Kidney (tissue), 14 donors: ENCODE results near the gene SUGCT. TPM values are rescaled to one million over a fixed set of nuclear protein-coding genes. Genes with fewer than 3 reads are reported as not detected.

ENCODE experiments used
- DNase-seq, 5 donors: peaks; one replicate each; pipeline ENCODE4 v3.0.0-alpha.2; 2013 to 2020
- FAIRE-seq: peaks from 2 replicates; lab custom pipeline; 2012; peaks lifted over from hg19 to GRCh38; lab: Jason Lieb, UNC
- H3K27ac ChIP-seq, 2 donors: one replicate each; pipeline ENCODE4 v1.7.0; 2013; ENCODE audit warnings: low read depth in 2 of 2, low read length in 2 of 2, inconsistent platforms in 1 of 2
- H3K27me3 ChIP-seq: one replicate; pipeline ENCODE4 v1.7.1; 2013; ENCODE audit warnings: low read length, inconsistent platforms; ENCODE audit not compliant: control insufficient read depth, insufficient read depth
- H3K36me3 ChIP-seq, 3 donors: one replicate each; pipeline versions ENCODE4 v1.7.0 to v1.7.1; 2013; ENCODE audit warnings: low read length in 3 of 3, control low read depth in 1 of 3, inconsistent platforms in 1 of 3; ENCODE audit not compliant: insufficient read depth in 3 of 3, control insufficient read depth in 2 of 3
- H3K4me1 ChIP-seq, 3 donors: one replicate each; pipeline versions ENCODE4 v1.7.0 to v1.7.1; 2013; ENCODE audit warnings: low read length in 3 of 3, inconsistent platforms in 1 of 3, low read depth in 1 of 3; ENCODE audit not compliant: control insufficient read depth in 2 of 3, insufficient read depth in 2 of 3
- H3K4me3 ChIP-seq, 3 donors: one replicate each; pipeline versions ENCODE4 v1.7.0 to v1.8.1; 2013; ENCODE audit warnings: low read length in 3 of 3, control low read depth in 1 of 3, inconsistent platforms in 1 of 3
- H3K9ac ChIP-seq, 3 donors: one replicate each; pipeline versions ENCODE4 v1.7.0 to v1.7.1; 2013; ENCODE audit warnings: low read length in 3 of 3, control low read depth in 1 of 3, inconsistent platforms in 1 of 3
- H3K9me3 ChIP-seq, 3 donors: one replicate each; pipeline versions ENCODE4 v1.7.0 to v1.7.1; 2013; ENCODE audit warnings: low read length in 3 of 3, control low read depth in 1 of 3, inconsistent platforms in 1 of 3; ENCODE audit not compliant: control insufficient read depth in 2 of 3, insufficient read depth in 1 of 3
- CTCF ChIP-seq: IDR thresholded peaks from 3 replicates; pipeline ENCODE4 v1.5.1; 2012; ENCODE audit warnings: mild to moderate bottlenecking, moderate library complexity, borderline replicate concordance; ENCODE audit not compliant: insufficient read depth; ENCODE audit errors: extremely low read depth
- intact Hi-C: fragments of 100-400 bp; cut with DNase I; formaldehyde crosslinking; loops from one replicate; pipeline ENCODE4 v1.11.1; 2022
- polyA plus RNA-seq: library from polyadenylated mRNA; stranded (reverse); fragments of 350-450 nt; fragmentation: Illumina TruSeq; extraction: RNeasy Lipid Tissue Mini Kit (QIAGEN cat#74804); gene quantifications from one replicate; pipeline ENCODE4 v1.2.3, GENCODE V29; 2014; ENCODE audit warnings: low read depth, low replicate concordance; ENCODE audit not compliant: insufficient read depth
- total RNA-seq: library from RNA; stranded (reverse); fragmentation: NEBNext Ultra II Directional; extraction: Animal tissue kit (Norgen Biotek cat#: 25700); gene quantifications from one replicate; pipeline ENCODE4 v1.2.1, GENCODE V29; 2021
- donor health status: control.
- donor health status: control.
- donor health status: control.
- donor health status: control.
- donor health status: control.
- donor health status: DM: yes; HTN: yes; CAD: no.
- donor health status: Normal renal cell carcinoma (clear cell type).

Gene SUGCT
- total and polyA plus RNA-seq, 2 donors from 2014 or later: 7.6 to 45.1 TPM

DNA sequence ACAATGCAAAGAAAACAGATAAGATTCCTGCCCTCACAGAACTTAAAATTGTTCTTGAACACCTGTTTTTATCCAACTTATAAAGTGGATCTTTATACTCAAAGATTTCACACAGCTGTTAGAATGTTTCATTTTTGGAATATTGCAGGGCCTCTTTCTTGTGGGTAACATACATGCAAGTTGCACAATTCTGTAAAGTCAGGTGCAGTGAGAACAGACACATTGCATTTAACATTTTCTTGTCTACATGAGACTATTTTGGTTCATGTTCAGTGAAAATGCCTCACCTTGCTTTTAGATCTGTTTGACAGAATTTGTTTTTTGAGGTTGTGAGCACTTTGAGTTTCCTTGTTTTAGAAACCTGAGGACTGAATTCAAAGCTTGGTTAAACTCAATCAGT, 707.8 kb downstream of the SUGCT start:
- Histone ChIP-seq H3K27me3 (no peaks in the 10 kb centered on the region), H3K9ac (no peak overlapping the region), H3K4me1 (no peaks in the 10 kb centered on the region), H3K4me3 (no peak overlapping the region), H3K9me3 (no peaks in the 10 kb centered on the region), H3K36me3 (no peaks in the 10 kb centered on the region), H3K27ac (no peak overlapping the region)
- DNase-seq: no peak
- no peak for TF ChIP-seq CTCF
- intact Hi-C loops: no loop called here
- FAIRE-seq: no peak

GRCh38 chr7:40843338-40843985, 708.7 kb downstream of the SUGCT start:
- Histone ChIP-seq H3K27me3 (no peaks in the 10 kb centered on the region), H3K9ac (no peak overlapping the region), H3K4me3 (no peak overlapping the region), H3K4me1 (no peaks in the 10 kb centered on the region), H3K27ac (no peak overlapping the region), H3K9me3 (no peaks in the 10 kb centered on the region), H3K36me3 (no peaks in the 10 kb centered on the region)
- TF ChIP-seq CTCF: no peak
- no peak for DNase-seq
- intact Hi-C loops: no loop called here
- no peak for FAIRE-seq

- TF ChIP-seq CTCF: no peak
- Histone ChIP-seq H3K27me3 (no peaks in the 10 kb centered on the region), H3K27ac (no peak overlapping the region), H3K4me1 (no peaks in the 10 kb centered on the region), H3K9me3 (no peaks in the 10 kb centered on the region), H3K4me3 (no peak overlapping the region), H3K9ac (no peak overlapping the region), H3K36me3 (no peaks in the 10 kb centered on the region)
- peak in 2 of 5 donors; percentile 22 to 23 for DNase-seq
- FAIRE-seq: no peak
- intact Hi-C loops: no loop called here
These were observed 711.1 kb downstream of the SUGCT start for GRCh38 chr7:40845943-40846342.

DNA sequence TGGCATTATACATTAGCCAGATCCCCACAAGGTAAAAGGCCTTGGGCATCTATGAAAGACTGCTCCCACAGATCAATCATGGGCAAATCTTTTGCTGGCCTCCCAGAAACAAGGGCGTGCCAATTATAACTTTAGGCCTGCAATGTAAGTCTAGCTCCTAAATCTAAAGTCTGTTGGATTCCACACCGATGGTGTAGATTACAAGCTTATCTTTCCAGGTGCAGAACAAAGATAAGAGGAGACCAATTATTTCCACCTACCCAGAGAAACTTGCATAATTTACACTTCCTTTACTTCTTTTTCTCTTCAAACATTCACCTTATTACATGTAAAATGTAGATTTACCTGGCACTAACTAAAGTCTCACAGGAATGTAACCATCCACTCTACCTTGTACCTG, 713.1 kb downstream of the SUGCT start:
- no peak overlapping the region for H3K27ac ChIP-seq
- no peaks in the 10 kb centered on the region for H3K4me1 ChIP-seq
- no peaks in the 10 kb centered on the region for H3K36me3 ChIP-seq
- H3K27me3 ChIP-seq: no peaks in the 10 kb centered on the region
- no peak for TF ChIP-seq CTCF
- DNase-seq (no peak), FAIRE-seq (no peak)
- no peaks in the 10 kb centered on the region for H3K9me3 ChIP-seq
- H3K4me3 ChIP-seq: no peak overlapping the region
- intact Hi-C loops: no loop called here
- no peak overlapping the region for H3K9ac ChIP-seq
